ENCODE results near the gene CECR2.

CECR2 gene

GRCh38 chr22:17570851-17571631 lies 201.8 kb downstream of the CECR2 start:
- DNase-seq (ENCODE audit: low read depth) = no peak

- no peak for DNase-seq (ENCODE audit: low read depth)
Observed at GRCh38 chr22:17575151-17575550, 205.9 kb downstream of the CECR2 start.

DNA sequence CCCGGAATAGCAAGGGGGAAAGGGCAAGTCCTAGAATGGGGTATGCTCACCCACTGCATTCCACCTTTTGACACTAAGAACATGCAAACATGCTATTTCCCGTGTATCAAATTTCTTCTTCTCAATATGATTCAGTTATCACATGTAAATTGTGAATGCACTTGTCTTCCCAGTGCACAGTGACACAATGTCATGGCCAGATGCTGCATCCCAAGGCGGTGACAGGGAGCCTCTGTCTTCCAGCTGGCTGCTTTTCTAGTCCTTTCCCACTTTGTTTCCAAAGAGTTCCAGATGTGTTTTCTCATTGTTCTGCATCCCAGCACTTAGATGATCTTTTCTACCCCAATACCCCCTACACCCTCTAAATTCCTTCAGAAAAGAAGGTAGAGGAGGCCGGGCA lies 206.4 kb downstream of the CECR2 start:
- no peak for DNase-seq (ENCODE audit: low read depth)

DNA sequence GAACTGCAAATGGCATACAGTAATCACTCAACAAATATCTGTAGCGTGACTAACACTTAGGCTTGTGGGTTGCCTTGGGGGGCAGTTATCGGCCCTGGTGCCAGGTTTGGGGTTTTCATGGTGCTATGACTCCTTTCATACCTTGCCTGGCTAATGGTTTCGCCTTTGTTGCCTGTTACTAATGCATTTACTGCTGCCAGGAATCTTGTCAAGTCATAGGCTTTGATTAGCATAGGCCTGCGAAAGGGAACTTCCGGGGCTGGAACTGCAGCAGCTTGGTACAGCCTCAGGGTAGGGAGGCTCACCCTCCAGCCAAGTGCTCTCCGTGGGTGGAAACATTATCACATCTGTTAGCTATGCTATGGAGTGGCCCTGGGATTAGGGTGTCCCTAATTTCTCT lies 207.2 kb downstream of the CECR2 start:
- no peak for DNase-seq (ENCODE audit: low read depth)

DNA sequence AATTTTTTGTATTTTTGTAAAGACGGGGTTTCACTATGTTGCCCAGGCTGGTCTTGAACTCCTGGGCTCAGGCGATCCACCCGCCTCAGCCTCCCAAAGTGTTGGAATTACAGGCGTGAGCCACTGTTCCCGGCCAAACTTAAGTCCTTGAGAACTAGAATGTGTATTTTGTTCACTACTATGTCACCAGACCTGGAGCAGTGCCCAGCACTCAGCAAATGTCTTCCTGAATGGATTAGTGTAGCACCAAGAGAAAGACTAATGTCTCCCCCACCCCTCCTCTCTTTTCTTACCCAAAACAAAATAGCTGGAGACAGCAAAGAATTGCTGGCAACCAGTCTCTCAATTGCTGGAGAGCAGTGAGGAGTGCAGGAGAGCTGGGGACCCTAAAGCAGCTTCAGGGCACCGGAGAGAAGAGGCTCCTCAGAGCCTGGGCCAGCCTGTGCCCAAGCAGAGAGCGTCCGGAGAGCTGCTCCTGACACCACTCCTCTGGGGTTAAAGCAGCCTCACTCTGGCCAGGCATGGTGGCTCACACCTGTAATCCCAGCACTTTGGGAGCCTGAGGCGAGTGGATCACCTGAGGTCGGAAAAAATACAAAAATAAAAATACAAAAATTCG lies 209.0 kb downstream of the CECR2 start:
- no peak for DNase-seq (ENCODE audit: low read depth)

- no peak for DNase-seq (ENCODE audit: low read depth)
Observed at GRCh38 chr22:17579535-17579981, 210.3 kb downstream of the CECR2 start.

GRCh38 chr22:17580441-17581031 lies 211.3 kb downstream of the CECR2 start:
- DNase-seq (ENCODE audit: low read depth) = no peak

DNA sequence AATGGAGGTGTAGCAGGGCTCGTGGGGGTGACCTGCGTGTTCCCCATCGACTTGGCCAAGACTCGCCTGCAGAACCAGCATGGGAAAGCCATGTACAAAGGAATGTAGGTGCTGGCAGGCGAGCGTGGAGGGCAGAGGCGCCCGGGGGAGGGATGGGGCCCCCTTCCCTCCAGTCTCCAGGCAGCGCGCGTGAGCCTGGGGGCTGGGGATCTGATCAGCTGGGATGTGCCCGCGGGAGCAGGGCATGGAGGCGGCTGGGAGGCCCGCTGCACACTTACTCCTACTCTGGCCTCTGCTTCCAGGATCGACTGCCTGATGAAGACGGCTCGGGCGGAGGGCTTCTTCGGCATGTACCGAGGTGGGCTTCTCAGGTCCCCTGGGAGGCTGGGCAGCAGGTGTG lies 211.8 kb downstream of the CECR2 start:
- no peak for DNase-seq (ENCODE audit: low read depth)

DNA sequence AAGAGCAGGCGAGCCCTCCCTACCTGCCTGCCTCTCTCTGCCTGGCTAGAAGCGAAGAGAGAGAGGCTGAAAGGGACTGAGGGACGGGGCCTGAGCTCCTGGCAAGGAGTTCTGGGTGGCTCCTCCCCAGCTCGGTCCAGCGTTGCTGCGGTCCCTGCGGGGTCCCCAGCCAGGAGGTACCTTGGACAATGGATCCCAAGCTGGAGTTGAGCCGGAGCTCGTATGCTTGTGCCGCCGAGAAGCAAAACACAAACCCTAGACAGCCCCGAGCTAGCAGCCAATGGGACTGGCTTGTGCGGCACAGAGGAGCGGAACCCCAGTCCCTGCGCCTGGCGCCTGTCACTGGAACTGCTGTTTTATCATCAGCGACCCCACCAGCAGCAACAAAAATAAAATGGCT lies 212.4 kb downstream of the CECR2 start:
- DNase-seq (ENCODE audit: low read depth) = no peak

GRCh38 chr22:17583151-17583550 lies 213.9 kb downstream of the CECR2 start:
- no peak for DNase-seq (ENCODE audit: low read depth)

- no peak for DNase-seq (ENCODE audit: low read depth)
Observed at GRCh38 chr22:17586831-17587440, 217.7 kb downstream of the CECR2 start.

DNA sequence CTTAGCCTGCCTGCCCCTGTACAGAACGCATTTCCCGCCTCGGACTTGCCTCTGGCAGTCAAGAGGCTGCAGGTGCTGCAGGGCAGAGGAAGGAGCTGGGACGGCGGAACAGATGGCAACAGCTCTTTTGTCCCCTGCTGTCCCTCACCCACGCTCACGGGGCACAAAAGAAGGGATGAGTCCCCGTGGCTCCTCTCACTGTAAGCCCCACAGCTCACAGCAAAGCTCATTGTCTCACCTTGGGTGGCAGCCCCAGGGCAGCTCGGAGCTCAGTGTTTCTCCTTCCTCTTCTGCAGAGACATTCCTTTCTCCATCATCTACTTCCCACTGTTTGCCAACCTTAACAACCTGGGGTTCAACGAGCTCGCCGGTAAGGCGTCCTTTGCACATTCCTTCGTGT lies 218.4 kb downstream of the CECR2 start:
- no peak for DNase-seq (ENCODE audit: low read depth)

- no peak for DNase-seq (ENCODE audit: low read depth)
Observed at GRCh38 chr22:17588606-17589005, 219.3 kb downstream of the CECR2 start.

DNA sequence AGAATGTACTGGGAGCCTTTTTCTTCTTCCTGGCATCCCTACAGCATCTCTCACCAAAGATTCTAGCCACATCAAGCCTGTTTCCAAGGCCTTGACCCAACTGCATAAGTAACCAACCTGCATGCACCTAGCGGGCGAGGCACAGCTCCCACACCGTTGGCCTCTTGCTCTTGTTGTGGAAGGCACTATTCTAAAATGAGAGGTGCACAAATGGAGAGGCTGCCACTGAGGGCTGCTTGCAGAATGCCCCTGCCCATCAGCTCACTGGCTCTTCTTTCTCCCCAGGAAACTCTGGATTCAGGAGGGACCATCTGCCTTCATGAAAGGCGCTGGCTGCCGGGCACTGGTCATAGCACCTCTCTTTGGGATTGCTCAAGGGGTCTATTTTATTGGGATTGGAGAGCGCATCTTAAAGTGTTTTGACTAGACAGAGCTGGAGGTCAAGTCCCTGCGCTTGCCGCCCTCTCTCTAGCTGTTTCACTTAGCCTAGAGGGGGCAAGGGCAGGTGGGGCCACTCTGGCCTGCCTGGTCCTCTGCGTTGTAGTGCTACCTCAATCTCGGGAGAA lies 220.6 kb downstream of the CECR2 start:
- DNase-seq (ENCODE audit: low read depth) = no peak

DNA sequence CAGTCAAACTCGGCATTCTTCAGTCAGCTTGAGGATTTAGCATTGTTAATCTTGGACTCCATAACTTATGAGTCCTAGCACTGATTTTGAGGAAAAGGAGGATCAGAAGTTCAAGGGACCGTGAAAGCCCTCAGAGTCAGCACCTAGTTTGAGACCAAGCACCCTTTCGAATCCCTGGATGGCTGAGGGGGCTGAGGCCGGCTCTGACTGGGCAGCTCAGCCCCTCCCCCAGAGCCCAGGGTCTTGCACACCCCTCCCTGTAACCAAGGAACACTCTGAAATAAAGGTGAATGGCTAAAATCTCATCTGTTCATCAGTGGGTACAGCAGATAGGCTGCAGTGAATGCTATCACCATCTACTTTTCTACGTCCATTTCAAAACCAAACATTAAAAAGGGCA lies 221.3 kb downstream of the CECR2 start:
- DNase-seq (ENCODE audit: low read depth) = no peak

DNA sequence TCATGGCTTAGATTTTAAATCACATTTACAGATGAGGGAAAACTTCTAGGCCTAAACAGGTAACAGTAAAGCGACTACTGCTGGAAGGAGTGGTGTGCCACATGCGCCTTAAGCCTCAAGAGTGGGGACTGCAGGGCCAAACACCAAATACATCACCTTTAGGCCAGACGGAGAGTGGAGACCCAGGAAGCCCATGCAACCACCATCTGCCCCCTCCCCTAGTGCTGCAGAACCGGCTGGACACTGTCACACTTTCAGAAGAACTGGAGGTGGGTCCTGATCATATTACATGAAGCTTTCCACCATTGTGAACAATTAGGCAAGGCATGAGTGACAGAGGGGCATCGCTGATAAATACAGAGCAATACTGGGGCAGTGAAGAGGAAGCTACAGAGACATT lies 222.9 kb downstream of the CECR2 start:
- DNase-seq (ENCODE audit: low read depth) = no peak

DNA sequence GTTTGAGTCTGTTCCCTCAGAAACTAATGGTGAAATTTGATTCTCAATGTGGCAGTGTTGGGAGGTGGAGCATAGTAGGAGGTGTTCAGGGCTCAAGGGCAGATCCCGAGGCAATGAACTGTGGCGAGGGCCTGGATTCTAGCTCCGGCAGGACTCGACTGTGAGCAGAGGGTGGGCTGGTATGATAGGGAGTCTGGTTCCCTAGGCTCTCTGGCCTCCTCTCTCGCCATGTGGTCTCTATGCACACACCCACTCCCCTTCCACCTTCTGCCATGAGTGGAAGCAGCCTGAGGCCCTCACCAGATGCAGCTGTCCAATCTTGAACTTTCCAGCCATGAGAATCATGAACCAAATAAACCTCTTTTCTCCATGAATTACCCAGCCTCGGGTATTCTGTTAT lies 227.0 kb downstream of the CECR2 start:
- DNase-seq (ENCODE audit: low read depth) = no peak

DNA sequence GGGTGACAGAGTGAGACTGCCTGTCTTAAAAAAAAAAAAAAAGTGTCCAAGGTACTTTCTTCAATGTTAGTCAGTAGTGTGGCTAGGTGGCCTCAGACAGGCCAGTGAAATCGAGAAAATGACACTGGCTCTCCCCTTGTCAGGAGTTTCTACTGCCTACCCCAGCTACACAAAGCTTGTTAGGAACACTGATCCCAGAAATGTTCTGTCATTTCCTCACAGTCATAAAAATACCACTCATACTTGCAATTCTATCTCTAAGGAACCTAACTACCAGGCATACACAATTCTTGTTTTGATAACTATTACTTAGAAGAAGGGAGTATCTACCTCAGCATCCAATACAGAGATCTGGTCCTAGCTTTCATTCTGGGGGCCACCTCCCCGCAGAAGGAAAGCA lies 228.0 kb downstream of the CECR2 start:
- no peak for DNase-seq (ENCODE audit: low read depth)

DNA sequence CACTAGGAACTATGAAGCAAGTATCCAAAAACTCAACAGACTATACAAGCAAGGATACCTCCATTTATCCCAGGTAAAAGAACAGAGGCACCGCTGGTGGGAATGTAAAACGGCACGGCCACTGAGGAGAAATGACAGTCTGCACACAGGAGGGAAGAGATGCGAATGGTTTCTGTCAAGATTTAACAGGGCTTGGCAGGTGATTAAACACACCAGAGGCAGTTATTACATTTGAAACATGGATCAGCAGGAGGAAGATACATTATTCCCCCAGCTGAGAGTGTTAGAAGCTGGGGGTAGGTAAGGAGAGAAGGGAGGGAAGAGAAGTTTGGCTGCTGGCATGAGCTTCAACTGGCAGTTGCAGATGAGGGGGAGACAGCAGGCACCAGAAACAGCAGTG lies 229.1 kb downstream of the CECR2 start:
- DNase-seq (ENCODE audit: low read depth) = no peak

DNA sequence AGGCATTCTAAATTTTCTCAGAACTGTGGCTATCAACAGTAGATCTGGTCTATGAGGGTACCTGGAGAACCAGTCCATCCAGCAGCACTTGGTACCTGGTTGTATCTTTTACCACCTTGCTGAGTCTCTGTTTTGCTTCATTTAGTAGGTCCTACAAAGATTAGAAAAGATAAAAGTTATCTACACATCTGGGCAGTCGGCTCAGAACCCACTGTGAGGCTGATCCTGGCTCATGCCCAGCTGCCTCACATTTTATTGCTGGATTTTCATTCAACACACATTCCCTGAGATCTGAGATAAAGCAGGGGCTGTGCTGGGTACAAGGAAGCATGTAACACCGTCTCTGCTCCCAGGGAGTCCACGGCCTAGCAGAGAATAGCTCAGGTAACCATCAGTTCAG lies 231.8 kb downstream of the CECR2 start:
- no peak for DNase-seq (ENCODE audit: low read depth)

DNA sequence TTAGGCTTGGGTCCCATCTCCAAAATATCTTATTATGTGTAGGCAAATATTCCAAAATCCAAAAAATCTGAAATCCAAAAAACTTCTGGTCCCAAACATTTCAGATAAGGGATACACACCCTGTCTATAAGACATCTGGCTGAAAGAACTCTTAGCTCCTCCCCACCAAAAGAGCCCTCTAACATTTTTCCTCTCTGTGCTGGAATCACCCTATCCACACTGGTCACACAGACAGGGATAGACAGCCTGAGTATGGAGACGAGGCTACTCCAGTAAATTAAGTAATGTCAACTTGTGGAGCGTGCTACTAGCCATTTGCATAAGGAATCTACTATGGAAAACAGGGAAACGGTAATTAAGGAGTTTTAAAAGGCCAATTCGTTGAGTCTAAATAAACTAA lies 234.4 kb downstream of the CECR2 start:
- DNase-seq (ENCODE audit: low read depth) = no peak

DNA sequence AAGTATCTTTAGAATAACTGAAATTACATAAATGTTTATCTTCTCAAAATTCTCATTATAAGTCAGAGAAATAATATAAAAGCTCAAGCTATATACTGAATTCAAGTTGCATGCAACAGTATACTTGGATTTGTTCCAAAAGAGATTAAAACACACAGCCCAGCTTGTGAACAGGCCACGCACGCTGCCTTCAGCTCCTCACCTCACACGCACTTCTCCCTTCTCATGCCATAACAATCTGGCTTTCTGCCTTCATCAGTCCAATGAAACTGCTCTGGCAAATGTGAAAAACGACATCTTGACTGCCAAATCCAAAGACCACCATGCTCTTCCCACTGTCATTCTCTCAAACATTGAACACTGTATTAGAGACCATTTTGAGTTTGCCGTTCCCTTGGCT lies 237.2 kb downstream of the CECR2 start:
- no peak for DNase-seq (ENCODE audit: low read depth)

Measured in activated T-cell treated with anti-CD3 and anti-CD28 coated beads for 1 hour (primary cell).